Measurements from ENCODE around the gene LIPC.

DNA sequence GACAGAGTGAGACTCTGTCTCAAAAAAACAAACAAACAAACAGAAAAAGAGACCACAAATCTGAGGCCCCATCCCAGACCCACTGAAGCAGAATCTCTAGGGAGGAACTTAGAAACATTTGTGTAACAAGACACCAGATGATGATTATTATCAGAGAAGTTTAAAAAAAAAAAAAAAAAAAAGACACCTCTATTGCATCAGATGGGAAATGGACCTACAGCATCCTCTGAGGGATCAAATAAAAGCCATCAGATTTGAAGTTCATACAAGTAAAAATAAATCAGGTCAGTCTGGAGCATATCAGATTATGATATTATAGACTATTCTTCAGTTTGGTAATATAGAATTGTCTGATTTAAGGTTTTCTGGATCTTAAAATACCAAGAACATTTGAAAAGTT, 21.9 kb upstream of the LIPC start:
- no peak for TF ChIP-seq GRHL2 (CRISPR knock-in tag; IDR thresholded peaks at IDR 0.05; ENCODE audit: insufficient replicate concordance, severe bottlenecking)
- TF ChIP-seq CTCF (IDR thresholded peaks at IDR 0.05), result no peak
- TF ChIP-seq SMAD3 (CRISPR knock-in tag; IDR thresholded peaks at IDR 0.05; ENCODE audit: borderline replicate concordance), result no peak
- TF ChIP-seq CREM (CRISPR knock-in tag; IDR thresholded peaks at IDR 0.05), result no peak
- no peak for TF ChIP-seq ESRRA (CRISPR knock-in tag; IDR thresholded peaks at IDR 0.05; ENCODE audit: borderline replicate concordance)
- no peak for TF ChIP-seq ETV6 (CRISPR knock-in tag; IDR thresholded peaks at IDR 0.05)
- TF ChIP-seq ZNF416 (CRISPR knock-in tag; IDR thresholded peaks at IDR 0.05), result no peak
- TF ChIP-seq JUN (CRISPR knock-in tag; IDR thresholded peaks at IDR 0.05), result no peak
- TF ChIP-seq, protein P1, sequence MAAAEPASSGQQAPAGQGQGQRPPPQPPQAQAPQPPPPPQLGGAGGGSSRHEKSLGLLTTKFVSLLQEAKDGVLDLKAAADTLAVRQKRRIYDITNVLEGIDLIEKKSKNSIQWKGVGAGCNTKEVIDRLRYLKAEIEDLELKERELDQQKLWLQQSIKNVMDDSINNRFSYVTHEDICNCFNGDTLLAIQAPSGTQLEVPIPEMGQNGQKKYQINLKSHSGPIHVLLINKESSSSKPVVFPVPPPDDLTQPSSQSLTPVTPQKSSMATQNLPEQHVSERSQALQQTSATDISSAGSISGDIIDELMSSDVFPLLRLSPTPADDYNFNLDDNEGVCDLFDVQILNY (CRISPR knock-in tag; IDR thresholded peaks at IDR 0.05), result no peak
- no peak for TF ChIP-seq ZNF121 (CRISPR knock-in tag; IDR thresholded peaks at IDR 0.05)
